GM23338 (cell line): ENCODE measurements around the gene LRIG3. TPM values are rescaled to one million over a fixed set of nuclear protein-coding genes. Genes with fewer than 3 reads are reported as not detected.
A peak's percentile ranks its signal among the peaks of the same experiment; 100 is the strongest.

Experiments
- ATAC-seq: fragments of 200-7000 bp; cut with Tn5 transposase; 3 replicates; pipeline ENCODE4 v1.9.1; 2020
- DNase-seq: peaks from one replicate; pipeline ENCODE4 v3.0.0-alpha.2; 2015; ENCODE audit warnings: low spot score
- H2AFZ ChIP-seq: fragments of 200-600 bp; sonication (generic); 2 replicates; pipeline ENCODE4 v1.8.0; 2016; ENCODE audit warnings: antibody characterized with exemption, mild to moderate bottlenecking, moderate library complexity
- H3F3A ChIP-seq: fragments of 200-600 bp; sonication (generic); replicated peaks from 2 replicates; pipeline ENCODE4 v1.8.0; 2017; ENCODE audit warnings: antibody characterized with exemption, mixed run types, low read depth
- H3K27ac ChIP-seq: fragments of 200-600 bp; sonication (generic); 2 replicates; pipeline ENCODE4 v1.6.1; 2016; ENCODE audit warnings: low read depth
- H3K27me3 ChIP-seq: fragments of 200-600 bp; sonication (generic); 2 replicates; pipeline ENCODE4 v1.8.0; 2016; ENCODE audit warnings: mild to moderate bottlenecking, mixed run types, moderate library complexity; ENCODE audit not compliant: insufficient read depth
- H3K36me3 ChIP-seq: fragments of 200-600 bp; sonication (generic); 2 replicates; pipeline ENCODE4 v1.8.0; 2016; ENCODE audit warnings: mild to moderate bottlenecking; ENCODE audit not compliant: insufficient read depth
- H3K4me1 ChIP-seq: fragments of 200-600 bp; sonication (generic); 2 replicates; pipeline ENCODE4 v1.8.0; 2016; ENCODE audit warnings: mild to moderate bottlenecking, moderate library complexity; ENCODE audit not compliant: insufficient read depth
- H3K4me2 ChIP-seq: fragments of 200-600 bp; sonication (generic); 2 replicates; pipeline ENCODE4 v1.7.1; 2017; ENCODE audit warnings: mixed run types
- H3K4me3 ChIP-seq: fragments of 200-600 bp; sonication (generic); 2 replicates; pipeline ENCODE4 v1.6.1; 2016; ENCODE audit warnings: mixed run types
- H3K79me2 ChIP-seq: fragments of 200-600 bp; sonication (generic); replicated peaks from 2 replicates; pipeline ENCODE4 v1.8.0; 2017; ENCODE audit warnings: mild to moderate bottlenecking; ENCODE audit not compliant: insufficient read depth
- H3K9me2 ChIP-seq: fragments of 200-600 bp; sonication (generic); 2 replicates; pipeline ENCODE4 v1.8.0; 2017; ENCODE audit not compliant: insufficient read depth
- H4K20me1 ChIP-seq: fragments of 200-600 bp; sonication (generic); replicated peaks from 2 replicates; pipeline ENCODE4 v1.8.0; 2017; ENCODE audit warnings: mild to moderate bottlenecking; ENCODE audit not compliant: insufficient read depth
- H3K27ac Mint-ChIP-seq: 2 replicates; pipeline ENCODE4 v1.8.0; 2020; ENCODE audit warnings: inconsistent platforms, mild to moderate bottlenecking, moderate library complexity, mixed read lengths
- H3K27me3 Mint-ChIP-seq: 3 replicates; pipeline ENCODE4 v1.8.0; 2022; ENCODE audit warnings: low read depth, mild to moderate bottlenecking, moderate library complexity, mixed read lengths, inconsistent platforms; ENCODE audit not compliant: insufficient read depth, poor library complexity
- H3K36me3 Mint-ChIP-seq: 3 replicates; pipeline ENCODE4 v1.8.0; 2021; ENCODE audit warnings: low read depth, mild to moderate bottlenecking, inconsistent platforms, moderate library complexity, mixed read lengths
- H3K4me1 Mint-ChIP-seq: 3 replicates; pipeline ENCODE4 v1.8.0; 2020; ENCODE audit warnings: mild to moderate bottlenecking, inconsistent platforms, mixed read lengths
- H3K4me3 Mint-ChIP-seq: 3 replicates; pipeline ENCODE4 v1.8.0; 2021; ENCODE audit warnings: moderate library complexity, mild to moderate bottlenecking, inconsistent platforms, mixed read lengths
- H3K9me3 Mint-ChIP-seq: 3 replicates; pipeline ENCODE4 v1.8.0; 2020; ENCODE audit warnings: moderate library complexity, mild to moderate bottlenecking, inconsistent platforms, mixed read lengths
- CREB1 ChIP-seq: fragments of 250-450 bp; sonication (Bioruptor Pico); IDR thresholded peaks from 2 replicates; pipeline ENCODE4 v1.5.0; 2020; ENCODE audit warnings: low read depth, mild to moderate bottlenecking, moderate library complexity
- CTCF ChIP-seq, 2 experiments: fragments of 200-600 bp in 1 of 2; sonication (generic) in 1 of 2; conservative IDR thresholded peaks; 2 replicates each; pipeline versions ENCODE4 v1.5.1 to v1.6.1; 2016 to 2017; ENCODE audit warnings: antibody characterized with exemption in 2 of 2, low read depth in 2 of 2, mild to moderate bottlenecking in 2 of 2, moderate library complexity in 1 of 2
- EZH2 ChIP-seq: fragments of 200-600 bp; sonication (generic); IDR thresholded peaks from one replicate; pipeline ENCODE4 v1.8.0; 2017; ENCODE audit warnings: antibody characterized with exemption, mild to moderate bottlenecking, low read depth; ENCODE audit not compliant: unreplicated experiment
- EZH2phosphoT487 ChIP-seq: fragments of 200-600 bp; sonication (generic); IDR thresholded peaks from one replicate; pipeline ENCODE4 v1.8.1; 2018; ENCODE audit warnings: antibody characterized with exemption; ENCODE audit not compliant: unreplicated experiment
- JUNB ChIP-seq: IDR thresholded peaks from one replicate; pipeline ENCODE4 v1.6.1; 2016; ENCODE audit warnings: antibody characterized with exemption; ENCODE audit not compliant: unreplicated experiment
- NANOG ChIP-seq: IDR thresholded peaks from 2 replicates; pipeline ENCODE4 v1.6.1; 2016; ENCODE audit warnings: antibody characterized with exemption, borderline replicate concordance
- POLR2AphosphoS5 ChIP-seq: IDR thresholded peaks from 2 replicates; pipeline ENCODE4 v1.6.1; 2016; ENCODE audit warnings: antibody characterized with exemption, low read depth
- STAT1 ChIP-seq: IDR thresholded peaks from one replicate; pipeline ENCODE4 v1.6.1; 2016; ENCODE audit warnings: antibody characterized with exemption; ENCODE audit not compliant: unreplicated experiment
- ZNF114 ChIP-seq: fragments of 250-450 bp; sonication (Bioruptor Pico); IDR thresholded peaks from 2 replicates; pipeline ENCODE4 v1.5.0; 2020; ENCODE audit warnings: mild to moderate bottlenecking, moderate library complexity
- ZNF331 ChIP-seq: fragments of 250-450 bp; sonication (Bioruptor Pico); IDR thresholded peaks from 2 replicates; pipeline ENCODE4 v1.5.0; 2020; ENCODE audit warnings: low read depth, mild to moderate bottlenecking, moderate library complexity
- polyA plus RNA-seq: library from polyadenylated mRNA; unstranded; fragments of >200 nt; fragmentation: Nextera tagmentation; extraction: Ambion mirVana; gene quantifications from 2 replicates; pipeline ENCODE4 v1.2.1, GENCODE V29; 2016
- total RNA-seq: library from RNA; depleted of rRNA; stranded (reverse); fragments of >200 nt; shearing (Covaris generic); gene quantifications from 2 replicates; pipeline ENCODE4 v1.2.3, GENCODE V29; 2014
- TF ChIP-seq, protein P1 (sequence below): IDR thresholded peaks from 2 replicates; pipeline ENCODE4 v1.6.1; 2016; ENCODE audit warnings: antibody characterized with exemption
- TF ChIP-seq, protein P2 (sequence below): fragments of 250-450 bp; sonication (Bioruptor Pico); IDR thresholded peaks from 2 replicates; pipeline ENCODE4 v1.5.0; 2020; ENCODE audit warnings: mild to moderate bottlenecking, moderate library complexity
- TF ChIP-seq, protein P3 (sequence below): IDR thresholded peaks from one replicate; pipeline ENCODE4 v1.6.1; 2018; ENCODE audit warnings: antibody characterized with exemption; ENCODE audit not compliant: unreplicated experiment

The LRIG3 gene
- total and polyA plus RNA-seq, 2 experiments from 2014 or later = 1.6 to 7.5 TPM

DNA sequence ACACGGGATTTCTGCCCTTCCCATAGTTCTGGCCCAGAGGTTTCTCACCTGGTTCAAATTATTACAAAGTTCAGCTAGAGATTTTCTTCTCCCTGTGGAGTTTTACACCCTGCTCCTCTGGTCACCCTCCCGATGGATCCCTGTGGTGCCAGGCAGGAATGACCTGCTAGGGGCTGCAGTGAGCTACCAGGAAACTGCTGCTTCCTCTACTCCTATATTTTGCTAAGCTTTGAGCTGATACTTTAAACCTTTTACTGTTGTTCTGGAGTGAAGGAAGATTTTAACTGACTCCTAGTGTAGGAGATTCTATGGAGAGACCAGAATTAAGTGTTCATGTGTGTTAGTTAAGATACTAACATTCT lies 30.4 kb upstream of the LRIG3 start:
- peaks cover 9% of the 10 kb centered on the region for H3K4me1 Mint-ChIP-seq
- Histone ChIP-seq H3K4me2 (no peak overlapping the region), H2AFZ (peak overlapping the region; percentile 90), H3K4me3 (no peak overlapping the region), H3K79me2 (no peaks in the 10 kb centered on the region), H3K36me3 (no peaks in the 10 kb centered on the region), H3K9me2 (0 out of 2 replicates have a peak, but pooled peaks cover 5% of the 10 kb centered on the region), H3K4me1 (0 out of 2 replicates have a peak, but pooled peaks cover 4% of the 10 kb centered on the region), H4K20me1 (no peaks in the 10 kb centered on the region), H3K27ac (no peak overlapping the region), H3K27me3 (no peaks in the 10 kb centered on the region), H3F3A (no peaks in the 10 kb centered on the region)
- no peak for DNase-seq
- ATAC-seq = no peak
- peaks cover under 1% of the 10 kb centered on the region; the same call in 1 of the 3 replicates for H3K9me3 Mint-ChIP-seq
- H3K36me3 Mint-ChIP-seq = peaks cover 3% of the 10 kb centered on the region; the same call in 1 of the 3 replicates
- TF ChIP-seq ZNF331 (no peak), POLR2AphosphoS5 (no peak), ZNF114 (CRISPR knock-in tag) (no peak), CREB1 (no peak), STAT1 (no peak), EZH2 (no peak), CTCF (conservative IDR thresholded peaks at IDR 0.05; ENCODE audit: low read depth in 2 of 2) (no peak), EZH2phosphoT487 (no peak), NANOG (no peak), JUNB (no peak)
- TF ChIP-seq, protein P1, sequence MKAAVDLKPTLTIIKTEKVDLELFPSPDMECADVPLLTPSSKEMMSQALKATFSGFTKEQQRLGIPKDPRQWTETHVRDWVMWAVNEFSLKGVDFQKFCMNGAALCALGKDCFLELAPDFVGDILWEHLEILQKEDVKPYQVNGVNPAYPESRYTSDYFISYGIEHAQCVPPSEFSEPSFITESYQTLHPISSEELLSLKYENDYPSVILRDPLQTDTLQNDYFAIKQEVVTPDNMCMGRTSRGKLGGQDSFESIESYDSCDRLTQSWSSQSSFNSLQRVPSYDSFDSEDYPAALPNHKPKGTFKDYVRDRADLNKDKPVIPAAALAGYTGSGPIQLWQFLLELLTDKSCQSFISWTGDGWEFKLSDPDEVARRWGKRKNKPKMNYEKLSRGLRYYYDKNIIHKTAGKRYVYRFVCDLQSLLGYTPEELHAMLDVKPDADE = no peak
- TF ChIP-seq, protein P2, sequence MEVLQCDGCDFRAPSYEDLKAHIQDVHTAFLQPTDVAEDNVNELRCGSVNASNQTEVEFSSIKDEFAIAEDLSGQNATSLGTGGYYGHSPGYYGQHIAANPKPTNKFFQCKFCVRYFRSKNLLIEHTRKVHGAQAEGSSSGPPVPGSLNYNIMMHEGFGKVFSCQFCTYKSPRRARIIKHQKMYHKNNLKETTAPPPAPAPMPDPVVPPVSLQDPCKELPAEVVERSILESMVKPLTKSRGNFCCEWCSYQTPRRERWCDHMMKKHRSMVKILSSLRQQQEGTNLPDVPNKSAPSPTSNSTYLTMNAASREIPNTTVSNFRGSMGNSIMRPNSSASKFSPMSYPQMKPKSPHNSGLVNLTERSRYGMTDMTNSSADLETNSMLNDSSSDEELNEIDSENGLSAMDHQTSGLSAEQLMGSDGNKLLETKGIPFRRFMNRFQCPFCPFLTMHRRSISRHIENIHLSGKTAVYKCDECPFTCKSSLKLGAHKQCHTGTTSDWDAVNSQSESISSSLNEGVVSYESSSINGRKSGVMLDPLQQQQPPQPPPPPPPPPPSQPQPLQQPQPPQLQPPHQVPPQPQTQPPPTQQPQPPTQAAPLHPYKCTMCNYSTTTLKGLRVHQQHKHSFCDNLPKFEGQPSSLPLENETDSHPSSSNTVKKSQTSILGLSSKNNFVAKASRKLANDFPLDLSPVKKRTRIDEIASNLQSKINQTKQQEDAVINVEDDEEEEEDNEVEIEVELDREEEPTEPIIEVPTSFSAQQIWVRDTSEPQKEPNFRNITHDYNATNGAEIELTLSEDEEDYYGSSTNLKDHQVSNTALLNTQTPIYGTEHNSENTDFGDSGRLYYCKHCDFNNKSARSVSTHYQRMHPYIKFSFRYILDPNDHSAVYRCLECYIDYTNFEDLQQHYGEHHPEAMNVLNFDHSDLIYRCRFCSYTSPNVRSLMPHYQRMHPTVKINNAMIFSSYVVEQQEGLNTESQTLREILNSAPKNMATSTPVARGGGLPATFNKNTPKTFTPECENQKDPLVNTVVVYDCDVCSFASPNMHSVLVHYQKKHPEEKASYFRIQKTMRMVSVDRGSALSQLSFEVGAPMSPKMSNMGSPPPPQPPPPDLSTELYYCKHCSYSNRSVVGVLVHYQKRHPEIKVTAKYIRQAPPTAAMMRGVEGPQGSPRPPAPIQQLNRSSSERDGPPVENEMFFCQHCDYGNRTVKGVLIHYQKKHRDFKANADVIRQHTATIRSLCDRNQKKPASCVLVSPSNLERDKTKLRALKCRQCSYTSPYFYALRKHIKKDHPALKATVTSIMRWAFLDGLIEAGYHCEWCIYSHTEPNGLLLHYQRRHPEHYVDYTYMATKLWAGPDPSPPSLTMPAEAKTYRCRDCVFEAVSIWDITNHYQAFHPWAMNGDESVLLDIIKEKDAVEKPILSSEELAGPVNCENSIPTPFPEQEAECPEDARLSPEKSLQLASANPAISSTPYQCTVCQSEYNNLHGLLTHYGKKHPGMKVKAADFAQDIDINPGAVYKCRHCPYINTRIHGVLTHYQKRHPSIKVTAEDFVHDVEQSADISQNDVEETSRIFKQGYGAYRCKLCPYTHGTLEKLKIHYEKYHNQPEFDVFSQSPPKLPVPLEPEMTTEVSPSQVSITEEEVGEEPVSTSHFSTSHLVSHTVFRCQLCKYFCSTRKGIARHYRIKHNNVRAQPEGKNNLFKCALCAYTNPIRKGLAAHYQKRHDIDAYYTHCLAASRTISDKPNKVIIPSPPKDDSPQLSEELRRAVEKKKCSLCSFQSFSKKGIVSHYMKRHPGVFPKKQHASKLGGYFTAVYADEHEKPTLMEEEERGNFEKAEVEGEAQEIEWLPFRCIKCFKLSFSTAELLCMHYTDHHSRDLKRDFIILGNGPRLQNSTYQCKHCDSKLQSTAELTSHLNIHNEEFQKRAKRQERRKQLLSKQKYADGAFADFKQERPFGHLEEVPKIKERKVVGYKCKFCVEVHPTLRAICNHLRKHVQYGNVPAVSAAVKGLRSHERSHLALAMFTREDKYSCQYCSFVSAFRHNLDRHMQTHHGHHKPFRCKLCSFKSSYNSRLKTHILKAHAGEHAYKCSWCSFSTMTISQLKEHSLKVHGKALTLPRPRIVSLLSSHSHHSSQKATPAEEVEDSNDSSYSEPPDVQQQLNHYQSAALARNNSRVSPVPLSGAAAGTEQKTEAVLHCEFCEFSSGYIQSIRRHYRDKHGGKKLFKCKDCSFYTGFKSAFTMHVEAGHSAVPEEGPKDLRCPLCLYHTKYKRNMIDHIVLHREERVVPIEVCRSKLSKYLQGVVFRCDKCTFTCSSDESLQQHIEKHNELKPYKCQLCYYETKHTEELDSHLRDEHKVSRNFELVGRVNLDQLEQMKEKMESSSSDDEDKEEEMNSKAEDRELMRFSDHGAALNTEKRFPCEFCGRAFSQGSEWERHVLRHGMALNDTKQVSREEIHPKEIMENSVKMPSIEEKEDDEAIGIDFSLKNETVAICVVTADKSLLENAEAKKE (CRISPR knock-in tag) = no peak
- TF ChIP-seq, protein P3, sequence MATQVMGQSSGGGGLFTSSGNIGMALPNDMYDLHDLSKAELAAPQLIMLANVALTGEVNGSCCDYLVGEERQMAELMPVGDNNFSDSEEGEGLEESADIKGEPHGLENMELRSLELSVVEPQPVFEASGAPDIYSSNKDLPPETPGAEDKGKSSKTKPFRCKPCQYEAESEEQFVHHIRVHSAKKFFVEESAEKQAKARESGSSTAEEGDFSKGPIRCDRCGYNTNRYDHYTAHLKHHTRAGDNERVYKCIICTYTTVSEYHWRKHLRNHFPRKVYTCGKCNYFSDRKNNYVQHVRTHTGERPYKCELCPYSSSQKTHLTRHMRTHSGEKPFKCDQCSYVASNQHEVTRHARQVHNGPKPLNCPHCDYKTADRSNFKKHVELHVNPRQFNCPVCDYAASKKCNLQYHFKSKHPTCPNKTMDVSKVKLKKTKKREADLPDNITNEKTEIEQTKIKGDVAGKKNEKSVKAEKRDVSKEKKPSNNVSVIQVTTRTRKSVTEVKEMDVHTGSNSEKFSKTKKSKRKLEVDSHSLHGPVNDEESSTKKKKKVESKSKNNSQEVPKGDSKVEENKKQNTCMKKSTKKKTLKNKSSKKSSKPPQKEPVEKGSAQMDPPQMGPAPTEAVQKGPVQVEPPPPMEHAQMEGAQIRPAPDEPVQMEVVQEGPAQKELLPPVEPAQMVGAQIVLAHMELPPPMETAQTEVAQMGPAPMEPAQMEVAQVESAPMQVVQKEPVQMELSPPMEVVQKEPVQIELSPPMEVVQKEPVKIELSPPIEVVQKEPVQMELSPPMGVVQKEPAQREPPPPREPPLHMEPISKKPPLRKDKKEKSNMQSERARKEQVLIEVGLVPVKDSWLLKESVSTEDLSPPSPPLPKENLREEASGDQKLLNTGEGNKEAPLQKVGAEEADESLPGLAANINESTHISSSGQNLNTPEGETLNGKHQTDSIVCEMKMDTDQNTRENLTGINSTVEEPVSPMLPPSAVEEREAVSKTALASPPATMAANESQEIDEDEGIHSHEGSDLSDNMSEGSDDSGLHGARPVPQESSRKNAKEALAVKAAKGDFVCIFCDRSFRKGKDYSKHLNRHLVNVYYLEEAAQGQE = no peak
- peak overlapping the region; percentile 46; the same call in 1 of the 2 replicates for H3K27ac Mint-ChIP-seq
- H3K4me3 Mint-ChIP-seq = no peak overlapping the region
- H3K27me3 Mint-ChIP-seq = peaks cover 3% of the 10 kb centered on the region
